Measurements from ENCODE around the gene CAB39. TPM values are rescaled to one million over a fixed set of nuclear protein-coding genes. Genes with fewer than 3 reads are reported as not detected.
A peak's percentile ranks its signal among the peaks of the same experiment; 100 is the strongest.

Gene CAB39
- total and polyA plus RNA-seq, 2 donors (not counting 1 experiment from before 2014, with no cell fraction given) = 21.7 to 75.7 TPM

DNA sequence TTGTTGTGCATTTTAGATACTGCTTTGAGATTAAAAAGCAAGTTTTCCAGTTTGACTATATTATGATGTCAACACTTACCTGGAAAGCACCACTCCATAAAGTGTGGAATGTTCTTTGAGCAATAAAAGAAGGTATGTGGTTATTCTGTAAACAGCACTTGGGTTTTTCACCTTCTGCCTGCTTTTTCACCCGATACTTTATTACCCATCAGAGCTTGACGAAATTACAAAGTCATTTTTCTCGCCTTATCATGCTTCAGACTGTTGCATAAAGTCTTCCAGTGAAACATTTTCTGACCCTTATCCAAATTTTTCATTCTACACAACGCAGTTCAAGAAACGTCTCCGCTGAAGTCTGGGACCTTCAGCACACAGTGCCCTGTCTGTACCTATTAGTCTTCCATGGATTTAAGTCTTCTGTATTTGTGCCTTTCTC, 25.2 kb downstream of the CAB39 start:
- WGBS (ENCODE audit: insufficient coverage) = 68% methylated on average over 6 of the region's 6 CpGs
- Histone ChIP-seq H3K9ac (ENCODE audit: low read length) (peak overlapping the region; percentile 40), H3K36me3 (replicated peaks in 1 of 2; ENCODE audit: control extremely low read depth in 1 of 2, control insufficient read depth in 1 of 2, extremely low read depth in 1 of 2, insufficient read depth in 2 of 2, low read length in 1 of 2) (peaks cover under 1 to 16% of the 10 kb centered on the region in 2 experiments), H3K4me2 (replicated peaks; ENCODE audit: low read depth, low read length, poor library complexity, severe bottlenecking) (peak overlapping the region; percentile 0), H3K4me1 (ENCODE audit: control insufficient read depth in 2 of 2, insufficient read depth in 2 of 2, low read length in 2 of 2) (peaks cover 37 to 42% of the 10 kb centered on the region in 2 donors), H3K4me3 (ENCODE audit: control extremely low read depth in 1 of 5, extremely low read depth in 1 of 5, insufficient read depth in 1 of 5, low read depth in 2 of 5, low read length in 4 of 5) (no peak overlapping the region), H3K9me3 (ENCODE audit: control extremely low read depth in 1 of 3, control insufficient read depth in 2 of 3, insufficient read depth in 1 of 3, low read length in 2 of 3) (no peaks in the 10 kb centered on the region), H3K27ac (ENCODE audit: low read length in 2 of 2) (peak overlapping the region in 1 of 2 donors; percentile 58), H2AFZ (ENCODE audit: insufficient read depth, low read depth, low read length, poor library complexity, severe bottlenecking) (no peak overlapping the region), H3K27me3 (replicated peaks in 1 of 4; ENCODE audit: control extremely low read depth in 1 of 4, control insufficient read depth in 3 of 4, insufficient read depth in 4 of 4, low read length in 3 of 4) (no peaks in the 10 kb centered on the region), H3K79me2 (ENCODE audit: control insufficient read depth, insufficient read depth, low read length) (peaks cover 97% of the 10 kb centered on the region), H4K20me1 (ENCODE audit: control insufficient read depth, insufficient read depth, low read length, poor library complexity, severe bottlenecking) (peaks cover 74% of the 10 kb centered on the region)
- Mint-ChIP-seq H3K4me1 (peaks cover 55% of the 10 kb centered on the region), H3K27ac (peak overlapping the region; percentile 6), H3K27me3 (no peaks in the 10 kb centered on the region), H3K4me3 (peak overlapping the region; percentile 24), H3K9me3 (ENCODE audit: insufficient read depth) (no peaks in the 10 kb centered on the region)
- TF ChIP-seq, protein P1, sequence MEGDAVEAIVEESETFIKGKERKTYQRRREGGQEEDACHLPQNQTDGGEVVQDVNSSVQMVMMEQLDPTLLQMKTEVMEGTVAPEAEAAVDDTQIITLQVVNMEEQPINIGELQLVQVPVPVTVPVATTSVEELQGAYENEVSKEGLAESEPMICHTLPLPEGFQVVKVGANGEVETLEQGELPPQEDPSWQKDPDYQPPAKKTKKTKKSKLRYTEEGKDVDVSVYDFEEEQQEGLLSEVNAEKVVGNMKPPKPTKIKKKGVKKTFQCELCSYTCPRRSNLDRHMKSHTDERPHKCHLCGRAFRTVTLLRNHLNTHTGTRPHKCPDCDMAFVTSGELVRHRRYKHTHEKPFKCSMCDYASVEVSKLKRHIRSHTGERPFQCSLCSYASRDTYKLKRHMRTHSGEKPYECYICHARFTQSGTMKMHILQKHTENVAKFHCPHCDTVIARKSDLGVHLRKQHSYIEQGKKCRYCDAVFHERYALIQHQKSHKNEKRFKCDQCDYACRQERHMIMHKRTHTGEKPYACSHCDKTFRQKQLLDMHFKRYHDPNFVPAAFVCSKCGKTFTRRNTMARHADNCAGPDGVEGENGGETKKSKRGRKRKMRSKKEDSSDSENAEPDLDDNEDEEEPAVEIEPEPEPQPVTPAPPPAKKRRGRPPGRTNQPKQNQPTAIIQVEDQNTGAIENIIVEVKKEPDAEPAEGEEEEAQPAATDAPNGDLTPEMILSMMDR (IDR thresholded peaks at IDR 0.05) = no peak
- TF ChIP-seq EZH2 (IDR thresholded peaks at IDR 0.05; ENCODE audit: borderline replicate concordance, insufficient read depth, low read depth, low read length, poor library complexity, severe bottlenecking) = no peak
- ATAC-seq (ENCODE audit: low read depth) (no peak), DNase-seq (no peak)
- CTCF ChIA-PET = interaction anchor here (0.8 kb wide), 1 partner anchor 12 kb away, joined by 3 read pairs; no protein-coding TSS in a partner anchor
- POLR2A ChIA-PET = no interaction called here
- intact Hi-C loops (cut with micrococcal nuclease) = no loop called here

DNA sequence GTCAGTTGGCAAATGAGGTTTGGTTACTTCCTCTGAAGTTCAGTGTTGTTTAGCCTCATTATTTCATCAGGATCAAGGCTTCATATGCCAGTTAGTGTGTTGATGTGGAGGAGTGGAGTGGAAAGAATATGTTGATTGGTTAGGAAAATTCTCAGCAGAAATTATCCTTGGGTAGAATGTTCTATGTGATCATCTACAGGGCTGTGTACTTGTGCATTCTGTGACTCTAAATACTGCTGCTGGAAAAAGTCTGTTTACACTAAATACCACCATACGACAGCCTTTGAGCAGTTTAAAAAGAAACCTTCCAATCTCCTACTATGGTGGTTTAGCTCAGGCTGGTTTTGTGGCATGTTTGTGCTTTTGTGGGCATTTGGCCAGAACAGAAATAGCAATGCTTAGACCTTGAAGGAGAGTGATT, 25.8 kb downstream of the CAB39 start:
- Mint-ChIP-seq H3K27me3 (no peaks in the 10 kb centered on the region), H3K9me3 (ENCODE audit: insufficient read depth) (no peaks in the 10 kb centered on the region), H3K4me1 (peaks cover 50% of the 10 kb centered on the region), H3K4me3 (peak overlapping the region; percentile 24), H3K27ac (peak overlapping the region; percentile 6)
- ChIA-PET CTCF (interaction anchor here (0.8 kb wide), 1 partner anchor 12 kb away, joined by 3 read pairs; no protein-coding TSS in a partner anchor), POLR2A (interaction anchor here (0.6 kb wide), 1 partner anchor 95 kb away, joined by 3 read pairs; no protein-coding TSS in a partner anchor)
- peak overlapping the region in 1 of 2 donors; percentile 20 for H3K27ac ChIP-seq (ENCODE audit: low read length in 2 of 2)
- peaks cover 2 to 16% of the 10 kb centered on the region in 2 experiments for H3K36me3 ChIP-seq (replicated peaks in 1 of 2; ENCODE audit: control extremely low read depth in 1 of 2, control insufficient read depth in 1 of 2, extremely low read depth in 1 of 2, insufficient read depth in 2 of 2, low read length in 1 of 2)
- peaks cover 72% of the 10 kb centered on the region for H4K20me1 ChIP-seq (ENCODE audit: control insufficient read depth, insufficient read depth, low read length, poor library complexity, severe bottlenecking)
- peak overlapping the region; percentile 0 for H3K4me2 ChIP-seq (replicated peaks; ENCODE audit: low read depth, low read length, poor library complexity, severe bottlenecking)
- no CpG with 5 or more reads among the region's 1 CpG for WGBS (ENCODE audit: insufficient coverage)
- H3K4me3 ChIP-seq (ENCODE audit: control extremely low read depth in 1 of 5, extremely low read depth in 1 of 5, insufficient read depth in 1 of 5, low read depth in 2 of 5, low read length in 4 of 5) = no peak overlapping the region
- no peak overlapping the region for H3K9ac ChIP-seq (ENCODE audit: low read length)
- no peaks in the 10 kb centered on the region for H3K27me3 ChIP-seq (replicated peaks in 1 of 4; ENCODE audit: control extremely low read depth in 1 of 4, control insufficient read depth in 3 of 4, insufficient read depth in 4 of 4, low read length in 3 of 4)
- ATAC-seq (ENCODE audit: low read depth) (no peak), DNase-seq (no peak)
- H3K4me1 ChIP-seq (ENCODE audit: control insufficient read depth in 2 of 2, insufficient read depth in 2 of 2, low read length in 2 of 2) = peaks cover 37 to 42% of the 10 kb centered on the region in 2 donors
- TF ChIP-seq, protein P1 (IDR thresholded peaks at IDR 0.05) = no peak
- TF ChIP-seq EZH2 (IDR thresholded peaks at IDR 0.05; ENCODE audit: borderline replicate concordance, insufficient read depth, low read depth, low read length, poor library complexity, severe bottlenecking) = no peak
- intact Hi-C loops (cut with micrococcal nuclease) = no loop called here
- H2AFZ ChIP-seq (ENCODE audit: insufficient read depth, low read depth, low read length, poor library complexity, severe bottlenecking) = no peak overlapping the region
- H3K79me2 ChIP-seq (ENCODE audit: control insufficient read depth, insufficient read depth, low read length) = peaks cover 97% of the 10 kb centered on the region
- H3K9me3 ChIP-seq (ENCODE audit: control extremely low read depth in 1 of 3, control insufficient read depth in 2 of 3, insufficient read depth in 1 of 3, low read length in 2 of 3) = no peaks in the 10 kb centered on the region

Data from B cell (primary cell).